Epithelial cell of esophagus (primary cell): ENCODE results near the gene PSMF1.

ENCODE experiments used
- DNase-seq: peaks from one replicate; pipeline ENCODE4 v3.0.0; 2010; ENCODE audit warnings: low read depth
- H3K4me3 ChIP-seq: 2 replicates; pipeline ENCODE4 v1.5.1; 2011; ENCODE audit warnings: mild to moderate bottlenecking, low read length, control low read depth
- TF ChIP-seq, protein P1 (sequence below): IDR thresholded peaks from 2 replicates; pipeline ENCODE4 v1.5.1; 2011; ENCODE audit warnings: low read depth, mild to moderate bottlenecking, low read length, control low read depth, inconsistent platforms; ENCODE audit not compliant: insufficient read depth; ENCODE audit errors: missing control alignments

PSMF1 gene

DNA sequence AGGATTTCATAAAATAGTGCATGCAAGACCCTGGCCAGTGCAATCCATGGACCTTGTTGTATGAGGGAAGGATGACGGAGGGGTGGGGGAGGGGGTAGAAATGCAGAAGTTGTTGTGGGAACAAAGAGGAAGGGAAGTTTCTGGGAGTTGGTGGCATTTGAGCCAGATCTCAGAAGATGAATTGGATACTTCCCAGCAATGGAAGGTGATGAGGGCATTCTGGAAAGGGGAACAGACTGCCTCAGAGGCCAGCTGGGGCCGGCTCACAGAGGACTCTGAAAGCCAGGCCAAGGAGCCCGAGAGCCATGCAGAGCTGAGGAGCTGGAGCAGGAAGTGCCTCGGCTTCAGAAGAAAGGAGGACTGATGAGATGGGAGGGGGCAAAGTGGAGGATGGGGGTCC is 63.7 kb downstream of the PSMF1 start:
- H3K4me3 ChIP-seq, result no peak overlapping the region
- no peak for DNase-seq
- TF ChIP-seq, protein P1, sequence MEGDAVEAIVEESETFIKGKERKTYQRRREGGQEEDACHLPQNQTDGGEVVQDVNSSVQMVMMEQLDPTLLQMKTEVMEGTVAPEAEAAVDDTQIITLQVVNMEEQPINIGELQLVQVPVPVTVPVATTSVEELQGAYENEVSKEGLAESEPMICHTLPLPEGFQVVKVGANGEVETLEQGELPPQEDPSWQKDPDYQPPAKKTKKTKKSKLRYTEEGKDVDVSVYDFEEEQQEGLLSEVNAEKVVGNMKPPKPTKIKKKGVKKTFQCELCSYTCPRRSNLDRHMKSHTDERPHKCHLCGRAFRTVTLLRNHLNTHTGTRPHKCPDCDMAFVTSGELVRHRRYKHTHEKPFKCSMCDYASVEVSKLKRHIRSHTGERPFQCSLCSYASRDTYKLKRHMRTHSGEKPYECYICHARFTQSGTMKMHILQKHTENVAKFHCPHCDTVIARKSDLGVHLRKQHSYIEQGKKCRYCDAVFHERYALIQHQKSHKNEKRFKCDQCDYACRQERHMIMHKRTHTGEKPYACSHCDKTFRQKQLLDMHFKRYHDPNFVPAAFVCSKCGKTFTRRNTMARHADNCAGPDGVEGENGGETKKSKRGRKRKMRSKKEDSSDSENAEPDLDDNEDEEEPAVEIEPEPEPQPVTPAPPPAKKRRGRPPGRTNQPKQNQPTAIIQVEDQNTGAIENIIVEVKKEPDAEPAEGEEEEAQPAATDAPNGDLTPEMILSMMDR, result no peak

DNA sequence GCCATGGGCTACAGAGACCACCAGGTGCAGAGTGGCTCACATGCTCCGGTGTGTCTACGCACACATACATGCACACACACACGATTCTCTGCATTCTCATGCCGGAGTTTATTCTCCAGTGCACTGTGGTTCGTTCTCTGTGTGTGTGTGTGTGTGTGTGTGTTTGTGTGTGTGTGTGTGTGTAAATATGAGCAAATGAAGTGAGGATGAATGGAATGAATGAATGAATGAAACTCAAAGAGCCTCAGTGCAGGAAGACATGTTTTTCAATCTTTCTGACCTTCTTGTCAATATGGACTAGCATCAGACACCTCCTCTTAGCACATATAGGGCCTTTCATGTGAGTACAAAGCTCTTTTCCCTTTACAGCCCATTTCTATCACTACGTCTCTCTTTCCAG is 64.8 kb downstream of the PSMF1 start:
- no peak for DNase-seq
- H3K4me3 ChIP-seq, result no peak overlapping the region
- TF ChIP-seq, protein P1, result no peak

DNA sequence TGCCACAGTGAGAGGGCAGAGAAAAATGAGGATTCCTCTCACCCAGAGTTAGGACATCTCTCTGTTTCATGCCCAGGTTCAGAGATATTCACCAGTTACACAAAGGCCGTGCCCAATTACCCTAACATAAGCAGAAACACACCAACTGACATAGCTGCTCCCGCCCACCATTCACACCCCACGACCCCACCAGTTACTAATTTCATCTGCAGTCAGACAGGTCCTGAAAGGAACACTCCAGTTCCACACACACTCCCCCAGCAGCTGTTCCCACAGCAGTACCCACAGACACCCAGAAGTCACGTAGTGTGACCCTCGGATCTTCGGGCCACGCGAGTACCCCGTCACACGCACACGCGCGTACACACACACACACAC is 65.8 kb downstream of the PSMF1 start:
- DNase-seq, result no peak
- H3K4me3 ChIP-seq, result no peak overlapping the region
- TF ChIP-seq, protein P1, result no peak

DNA sequence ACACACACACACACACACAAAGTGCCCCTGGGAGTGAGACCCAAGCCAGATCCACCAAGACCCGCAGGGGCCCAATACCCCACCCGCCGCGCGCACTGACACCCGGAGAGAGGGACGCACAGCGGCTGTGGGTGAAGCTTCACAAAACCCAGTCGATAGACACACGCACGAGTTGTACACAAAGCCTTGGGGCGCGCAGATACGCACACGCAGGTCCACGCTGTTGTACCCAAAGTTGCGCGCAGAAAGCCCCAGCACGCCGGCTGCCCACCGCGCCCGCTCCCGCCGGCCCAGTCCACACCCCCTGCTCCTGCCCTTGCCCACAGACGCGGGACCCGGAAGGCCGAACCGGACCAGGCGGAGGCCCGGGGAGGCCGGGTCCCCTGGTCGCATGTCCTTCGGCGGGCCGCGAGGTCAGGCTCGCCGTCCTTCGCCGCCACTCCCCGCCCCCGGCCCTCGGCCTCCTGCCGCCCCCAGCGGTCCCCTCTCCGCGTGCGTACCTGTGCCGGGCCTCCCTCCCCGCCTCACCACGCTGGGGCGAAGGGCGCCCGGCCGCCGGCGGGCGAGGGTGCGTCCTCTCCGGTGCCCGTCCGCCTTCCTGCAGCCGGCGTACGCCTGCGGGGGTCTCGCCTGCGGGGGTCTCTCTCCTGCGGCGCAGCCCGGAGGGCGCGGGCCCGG is 66.4 kb downstream of the PSMF1 start, which contains the start of gene TMEM74B:
TSS of gene TMEM74B (minus strand) at position 344 of the 678 bp plus-strand sequence. CDS start 1,180 bp downstream, outside the sequence.
- TF ChIP-seq, protein P1, result no peak
- H3K4me3 ChIP-seq, result peak within 1 kb of the TSS; percentile 29
- peak; percentile 6 for DNase-seq

DNA sequence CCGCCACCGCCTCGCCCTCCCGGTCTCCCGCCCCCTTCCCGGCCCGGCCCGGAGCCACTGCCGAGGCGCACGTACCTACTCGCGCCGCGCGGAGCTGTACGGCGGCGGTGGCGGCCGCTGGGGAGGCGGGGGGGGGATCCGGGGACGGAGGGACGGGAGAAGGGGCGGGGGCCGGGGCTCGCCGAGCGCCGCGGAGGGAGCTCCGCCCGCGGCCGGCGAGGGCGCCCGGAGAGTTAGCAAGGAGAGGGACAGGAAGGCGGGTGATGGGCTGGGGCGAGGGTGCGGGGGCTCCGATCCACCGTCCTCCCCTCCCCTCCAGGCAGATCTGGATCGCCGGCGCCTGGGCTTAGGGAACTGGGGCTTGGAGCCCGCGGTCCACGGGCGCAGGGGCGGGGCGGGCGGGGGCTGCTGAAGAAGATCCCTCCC is 66.9 kb downstream of the PSMF1 start:
- DNase-seq, result peak; percentile 15
- peak overlapping the region; percentile 29 for H3K4me3 ChIP-seq
- TF ChIP-seq, protein P1, result no peak

DNA sequence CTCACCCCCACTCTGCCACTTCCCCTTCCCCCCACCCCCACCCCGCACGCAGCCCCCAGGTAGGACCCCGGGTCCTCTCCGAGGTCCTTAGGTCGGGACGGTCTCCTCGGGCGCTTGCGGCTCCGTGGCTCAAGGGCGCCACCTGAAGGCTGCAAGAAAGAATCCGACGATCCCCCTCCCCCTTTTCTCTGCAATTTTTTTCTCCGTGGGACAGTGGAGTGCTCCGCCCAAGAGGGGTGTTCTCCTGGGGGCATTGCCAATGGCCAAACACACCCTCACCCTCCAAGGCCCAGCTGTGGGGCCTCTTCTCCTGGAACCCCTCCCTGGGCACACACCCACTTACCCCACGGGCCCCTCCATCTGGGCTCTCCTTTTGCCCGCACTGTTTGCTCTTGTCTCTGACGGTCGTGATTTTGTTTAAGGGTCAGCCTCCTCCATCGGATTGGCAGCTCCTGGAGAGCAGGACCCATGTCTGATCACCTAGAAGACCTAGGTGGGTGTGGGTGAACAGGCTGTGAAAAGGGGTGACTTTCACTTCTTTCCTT is 67.5 kb downstream of the PSMF1 start:
- H3K4me3 ChIP-seq, result peak overlapping the region; percentile 29
- peak; percentile 61 for DNase-seq
- TF ChIP-seq, protein P1, result peak; percentile 64
